VCaP (cell line): Measurements from ENCODE around the gene SLC22A4.
A peak's percentile ranks its signal among the peaks of the same experiment; 100 is the strongest.

Experiments
- H3K27ac ChIP-seq: fragments of 450-650 bp; 2 replicates; pipeline ENCODE4 v1.5.1; 2017
- TF ChIP-seq, protein P1 (sequence below): fragments of 450-650 bp; conservative IDR thresholded peaks from 2 replicates; pipeline ENCODE4 v1.5.1; 2017; ENCODE audit warnings: mild to moderate bottlenecking, moderate library complexity

The SLC22A4 gene

GRCh38 chr5:132265336-132266030 lies 28.7 kb upstream of the SLC22A4 start:
- TF ChIP-seq, protein P1, sequence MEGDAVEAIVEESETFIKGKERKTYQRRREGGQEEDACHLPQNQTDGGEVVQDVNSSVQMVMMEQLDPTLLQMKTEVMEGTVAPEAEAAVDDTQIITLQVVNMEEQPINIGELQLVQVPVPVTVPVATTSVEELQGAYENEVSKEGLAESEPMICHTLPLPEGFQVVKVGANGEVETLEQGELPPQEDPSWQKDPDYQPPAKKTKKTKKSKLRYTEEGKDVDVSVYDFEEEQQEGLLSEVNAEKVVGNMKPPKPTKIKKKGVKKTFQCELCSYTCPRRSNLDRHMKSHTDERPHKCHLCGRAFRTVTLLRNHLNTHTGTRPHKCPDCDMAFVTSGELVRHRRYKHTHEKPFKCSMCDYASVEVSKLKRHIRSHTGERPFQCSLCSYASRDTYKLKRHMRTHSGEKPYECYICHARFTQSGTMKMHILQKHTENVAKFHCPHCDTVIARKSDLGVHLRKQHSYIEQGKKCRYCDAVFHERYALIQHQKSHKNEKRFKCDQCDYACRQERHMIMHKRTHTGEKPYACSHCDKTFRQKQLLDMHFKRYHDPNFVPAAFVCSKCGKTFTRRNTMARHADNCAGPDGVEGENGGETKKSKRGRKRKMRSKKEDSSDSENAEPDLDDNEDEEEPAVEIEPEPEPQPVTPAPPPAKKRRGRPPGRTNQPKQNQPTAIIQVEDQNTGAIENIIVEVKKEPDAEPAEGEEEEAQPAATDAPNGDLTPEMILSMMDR: no peak
- peak overlapping the region; percentile 53 for H3K27ac ChIP-seq

DNA sequence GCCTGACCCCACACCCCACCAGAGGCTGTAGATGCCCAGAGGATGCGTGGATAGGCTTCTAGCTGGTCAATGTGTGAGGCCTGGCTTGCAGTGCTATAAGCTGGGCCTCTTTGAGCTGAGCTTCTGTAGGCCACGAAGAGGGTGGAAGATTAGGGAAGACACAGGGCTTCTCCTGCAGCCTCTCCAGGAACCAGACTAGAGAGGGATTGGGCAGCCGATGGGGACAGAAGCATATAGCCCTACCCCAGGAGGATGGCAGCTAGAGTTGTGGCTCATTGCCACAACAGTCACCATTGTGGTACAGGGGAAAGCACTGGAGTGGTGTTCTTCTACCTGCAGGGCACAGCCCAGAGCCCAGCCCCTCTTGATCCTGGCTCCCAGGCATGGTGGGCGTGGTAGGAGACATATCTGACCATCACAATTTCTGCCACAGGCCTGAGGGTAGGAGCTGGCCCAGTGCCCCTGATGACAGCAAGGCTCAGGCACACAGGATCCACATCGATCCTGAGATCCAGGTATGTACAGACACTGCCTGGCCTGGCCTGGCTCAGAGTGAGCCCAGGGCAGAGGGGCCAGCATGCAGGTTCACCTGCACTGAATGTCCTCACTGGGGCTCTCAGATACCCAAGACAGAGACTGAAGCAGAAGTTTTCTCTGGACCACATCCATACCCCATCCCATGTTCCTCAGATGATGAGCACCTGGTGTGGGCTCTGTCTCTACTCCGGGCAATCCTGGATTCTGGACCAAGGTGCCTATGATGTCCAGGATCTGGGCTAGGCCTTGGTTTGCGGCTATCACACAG lies 28.0 kb upstream of the SLC22A4 start:
- H3K27ac ChIP-seq: peak overlapping the region; percentile 53

GRCh38 chr5:132266836-132267160 lies 27.4 kb upstream of the SLC22A4 start:
- H3K27ac ChIP-seq: no peak overlapping the region
- TF ChIP-seq, protein P1: no peak

More for the DNA sequence above, 28.0 kb upstream of the SLC22A4 start:
- TF ChIP-seq, protein P1: no peak

GRCh38 chr5:132267166-132267739 lies 26.9 kb upstream of the SLC22A4 start:
- TF ChIP-seq, protein P1: no peak
- no peak overlapping the region for H3K27ac ChIP-seq

DNA sequence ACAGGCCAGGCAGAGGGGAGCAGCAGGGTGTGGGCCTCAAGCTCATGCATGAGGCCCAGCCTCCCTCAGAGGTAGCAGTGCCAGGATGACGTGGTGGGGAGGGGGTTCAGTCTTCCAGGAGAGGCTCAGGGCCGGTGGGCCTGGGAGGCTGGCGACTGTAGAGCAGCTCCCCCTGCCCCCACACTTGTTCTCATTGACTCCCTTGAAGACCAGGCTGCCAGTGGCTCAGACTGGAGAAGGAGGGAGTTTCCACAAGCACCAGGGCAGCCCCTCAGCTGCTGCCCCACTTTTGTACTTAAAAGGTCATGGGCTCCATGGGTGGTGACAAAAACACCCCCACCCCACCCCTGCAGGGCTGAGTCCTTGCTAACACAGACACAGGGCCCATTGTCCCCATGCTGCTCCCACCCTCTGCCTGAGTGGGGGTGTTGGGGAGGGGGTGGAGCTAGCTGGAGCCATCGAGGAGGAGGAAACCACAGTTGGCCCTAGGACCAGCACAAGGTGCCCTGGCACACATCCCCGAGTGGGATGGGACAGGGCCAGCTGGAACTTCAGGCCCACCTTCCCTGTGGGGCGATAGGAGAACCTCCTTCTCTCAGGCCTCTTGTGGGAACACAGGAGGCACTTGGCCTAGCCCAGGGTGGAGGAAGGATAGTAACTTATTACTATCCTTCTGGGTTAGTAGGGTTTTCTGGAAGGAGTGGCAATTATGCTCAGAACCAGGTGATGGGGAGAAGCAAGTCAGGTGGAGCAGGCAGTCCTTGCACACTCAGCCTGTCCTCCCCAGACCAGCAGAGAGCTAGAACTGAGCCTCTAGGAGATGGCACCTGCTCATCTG lies 26.0 kb upstream of the SLC22A4 start:
- TF ChIP-seq, protein P1: no peak

DNA sequence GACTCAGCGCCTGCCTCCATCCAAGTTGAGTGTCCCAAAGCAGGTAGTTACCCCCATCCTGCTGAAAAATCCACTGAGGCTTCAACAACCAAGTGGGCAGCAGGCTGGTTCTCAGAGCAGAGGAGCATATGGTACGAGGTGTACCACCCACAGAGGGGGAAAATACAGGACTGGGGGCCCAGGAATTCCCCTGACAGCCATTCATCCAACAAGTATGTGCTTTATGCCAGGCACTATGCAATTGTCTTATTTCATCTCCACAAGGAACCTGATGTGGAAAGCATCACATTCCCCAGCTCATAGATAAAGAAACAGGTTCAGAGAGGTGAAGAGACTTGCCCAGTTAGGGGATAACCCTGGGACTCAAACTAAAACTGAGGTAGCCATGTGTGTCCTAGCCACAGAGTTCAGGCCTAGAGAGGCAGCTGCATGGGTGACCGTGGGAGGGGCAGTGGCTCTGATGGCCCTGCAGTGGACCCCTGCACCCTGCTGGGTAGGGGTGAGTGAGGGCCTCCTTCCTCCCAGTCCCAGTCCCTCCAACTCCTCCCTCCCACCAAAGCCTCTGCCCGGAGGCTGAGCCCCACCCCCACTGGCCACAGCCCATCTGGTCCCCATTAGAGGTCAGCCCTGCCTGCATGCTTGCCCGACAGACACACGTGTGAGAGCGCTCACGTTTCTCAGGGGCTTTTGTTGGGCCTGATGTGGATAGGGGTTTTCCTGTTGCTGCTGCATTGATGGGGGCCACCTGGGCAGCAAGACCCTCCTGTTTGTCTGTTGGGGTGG lies 25.2 kb upstream of the SLC22A4 start:
- H3K27ac ChIP-seq: no peak overlapping the region
- TF ChIP-seq, protein P1: no peak

More for the DNA sequence above, 26.0 kb upstream of the SLC22A4 start:
- H3K27ac ChIP-seq: no peak overlapping the region
